Activated effector memory CD4-positive, alpha-beta T cell treated with Interleukin-2 at 50 U/mL for 16 hours (primary cell): ENCODE data around the gene DNAH6.

Experiments used
- DNase-seq: peaks from one replicate; pipeline ENCODE4 v3.0.0-alpha.2; 2020

The DNAH6 gene

GRCh38 chr2:84700006-84700405, 183.7 kb downstream of the DNAH6 start:
- no peak for DNase-seq

GRCh38 chr2:84701880-84702279, 185.6 kb downstream of the DNAH6 start:
- no peak for DNase-seq

- DNase-seq, result no peak
Measured at GRCh38 chr2:84702941-84703340, 186.6 kb downstream of the DNAH6 start.

- DNase-seq, result no peak
Measured at GRCh38 chr2:84703831-84704230, 187.5 kb downstream of the DNAH6 start.

GRCh38 chr2:84704505-84705244, 188.4 kb downstream of the DNAH6 start:
- DNase-seq, result no peak

GRCh38 chr2:84705858-84706257, 189.6 kb downstream of the DNAH6 start:
- no peak for DNase-seq

GRCh38 chr2:84708442-84708841, 192.1 kb downstream of the DNAH6 start:
- no peak for DNase-seq

GRCh38 chr2:84711651-84712050, 195.4 kb downstream of the DNAH6 start:
- DNase-seq, result no peak

GRCh38 chr2:84713441-84713840, 197.1 kb downstream of the DNAH6 start:
- DNase-seq, result no peak

GRCh38 chr2:84716564-84716963, 200.3 kb downstream of the DNAH6 start:
- no peak for DNase-seq

- no peak for DNase-seq
Measured at GRCh38 chr2:84717302-84717701, 201.0 kb downstream of the DNAH6 start.

GRCh38 chr2:84719434-84719833, 203.1 kb downstream of the DNAH6 start:
- DNase-seq, result no peak

- no peak for DNase-seq
Measured at GRCh38 chr2:84723831-84724230, 207.5 kb downstream of the DNAH6 start.

- no peak for DNase-seq
Measured at GRCh38 chr2:84725717-84726116, 209.4 kb downstream of the DNAH6 start.

GRCh38 chr2:84727315-84727714, 211.0 kb downstream of the DNAH6 start:
- no peak for DNase-seq

GRCh38 chr2:84729224-84729623, 212.9 kb downstream of the DNAH6 start:
- DNase-seq, result no peak

- DNase-seq, result no peak
Measured at GRCh38 chr2:84731185-84731584, 214.9 kb downstream of the DNAH6 start.

GRCh38 chr2:84732897-84733778, 216.8 kb downstream of the DNAH6 start:
- DNase-seq, result no peak

- DNase-seq, result no peak
Measured at GRCh38 chr2:84735389-84735788, 219.1 kb downstream of the DNAH6 start.

GRCh38 chr2:84741182-84741822, 225.0 kb downstream of the DNAH6 start:
- DNase-seq, result peak; percentile 40

- DNase-seq, result no peak
Measured at GRCh38 chr2:84748341-84748740, 232.0 kb downstream of the DNAH6 start.

- no peak for DNase-seq
Measured at GRCh38 chr2:84749442-84749841, 233.1 kb downstream of the DNAH6 start.

- no peak for DNase-seq
Measured at GRCh38 chr2:84755096-84755495, 238.8 kb downstream of the DNAH6 start.

- no peak for DNase-seq
Measured at GRCh38 chr2:84757648-84758047, 241.3 kb downstream of the DNAH6 start.
